ENCODE results near the gene STIP1. TPM values are rescaled to one million over a fixed set of nuclear protein-coding genes. Genes with fewer than 3 reads are reported as not detected.

STIP1 gene
- total RNA-seq, 3 donors from 2014 or later, result 49.4 to 118 (median 80.3) TPM

GRCh38 chr11:64239662-64240434 is 53.9 kb downstream of the STIP1 start:
- peak; percentile 3 for ATAC-seq
- intact Hi-C loops (cut with DNase I, micrococcal nuclease), result loop anchor here in 1 of 2 donors (10.0 kb wide), 1 partner anchor 55 kb away; the partner anchor contains the start of gene STIP1
- DNase-seq, result peak; percentile 24 to 70 (median 46)

GRCh38 chr11:64240435-64241240 is 54.7 kb downstream of the STIP1 start, which contains the start of gene FKBP2:
FKBP2 (plus strand) TSS chr11:64241095; CDS start chr11:64242388, 1,293 bp downstream.
- peak; percentile 97 to 99 (median 99) for DNase-seq
- intact Hi-C loops (cut with DNase I, micrococcal nuclease), result loop anchor here in 1 of 2 donors (10.0 kb wide), 1 partner anchor 56 kb away; the partner anchor contains the start of gene STIP1
- Histone ChIP-seq H3K9me3 (no peaks in the 10 kb centered on the region), H3K4me3 (peak within 1 kb of the TSS; percentile 86), H3K36me3 (ENCODE audit: low read depth) (no peaks in the 10 kb centered on the region), H3K4me1 (ENCODE audit: low read depth) (peaks cover 50% of the 10 kb centered on the region)
- ATAC-seq, result peak; percentile 69
- no peak for TF ChIP-seq CTCF (IDR thresholded peaks at IDR 0.05)

More at GRCh38 chr11:64239662-64240434, 53.9 kb downstream of the STIP1 start:
- TF ChIP-seq CTCF (IDR thresholded peaks at IDR 0.05), result no peak
- Histone ChIP-seq H3K4me1 (ENCODE audit: low read depth) (peaks cover 53% of the 10 kb centered on the region), H3K4me3 (no peak overlapping the region), H3K9me3 (no peaks in the 10 kb centered on the region), H3K36me3 (ENCODE audit: low read depth) (no peaks in the 10 kb centered on the region)

- no peak for TF ChIP-seq CTCF (IDR thresholded peaks at IDR 0.05)
- peaks cover 48% of the 10 kb centered on the region for H3K4me1 ChIP-seq (ENCODE audit: low read depth)
- intact Hi-C loops (cut with DNase I, micrococcal nuclease), result loop anchor here in 1 of 2 donors (10.0 kb wide), 1 partner anchor 56 kb away; the partner anchor contains the start of gene STIP1
- ATAC-seq (peak; percentile 77), DNase-seq (peak in 2 of 3 donors; percentile 100)
- no peaks in the 10 kb centered on the region for H3K9me3 ChIP-seq
- peak overlapping the region; percentile 20 for H3K4me3 ChIP-seq
- no peaks in the 10 kb centered on the region for H3K36me3 ChIP-seq (ENCODE audit: low read depth)
Measured at GRCh38 chr11:64241241-64241490, 55.2 kb downstream of the STIP1 start.

- Histone ChIP-seq H3K4me1 (ENCODE audit: low read depth) (peaks cover 48% of the 10 kb centered on the region), H3K36me3 (ENCODE audit: low read depth) (no peaks in the 10 kb centered on the region), H3K4me3 (peak overlapping the region; percentile 86), H3K9me3 (no peaks in the 10 kb centered on the region)
- ATAC-seq, result peak; percentile 7
- intact Hi-C loops (cut with DNase I, micrococcal nuclease), result loop anchor here in 1 of 2 donors (10.0 kb wide), 1 partner anchor 57 kb away; the partner anchor contains the start of gene STIP1
- peak in 1 of 3 donors; percentile 99 for DNase-seq
- peak; percentile 23 for TF ChIP-seq CTCF (IDR thresholded peaks at IDR 0.05)
Measured at GRCh38 chr11:64241491-64242374, 55.8 kb downstream of the STIP1 start.

Data from mucosa of descending colon (tissue), 3 donors.